ENCODE measurements around the gene TRIM34. TPM values are rescaled to one million over a fixed set of nuclear protein-coding genes. Genes with fewer than 3 reads are reported as not detected.

Gene TRIM34
- total RNA-seq, 1 donor from 2014 or later = 1.1 TPM

DNA sequence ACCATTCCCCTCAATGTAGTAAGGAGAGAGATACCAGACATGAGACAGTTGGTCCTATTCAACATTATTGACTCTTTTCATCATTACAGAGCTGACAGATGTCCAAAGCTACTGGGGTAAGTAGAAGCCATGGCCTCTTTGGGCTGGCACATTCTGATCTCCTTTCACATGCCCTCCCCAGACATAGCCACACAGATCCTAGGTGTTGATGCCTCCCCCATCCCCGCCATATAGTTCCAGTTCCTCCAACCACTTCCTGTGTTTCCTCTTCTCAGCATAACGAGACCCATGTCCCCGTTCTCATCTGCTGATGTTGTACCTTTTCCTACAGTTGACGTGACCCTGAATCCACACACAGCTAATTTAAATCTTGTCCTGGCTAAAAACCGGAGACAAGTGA is 14.4 kb upstream of the TRIM34 start:
- H3K27me3 Mint-ChIP-seq (ENCODE audit: low read depth) = no peaks in the 10 kb centered on the region
- no peak overlapping the region for H3K4me3 Mint-ChIP-seq
- peaks cover 21% of the 10 kb centered on the region for H3K36me3 Mint-ChIP-seq (ENCODE audit: low read depth)

DNA sequence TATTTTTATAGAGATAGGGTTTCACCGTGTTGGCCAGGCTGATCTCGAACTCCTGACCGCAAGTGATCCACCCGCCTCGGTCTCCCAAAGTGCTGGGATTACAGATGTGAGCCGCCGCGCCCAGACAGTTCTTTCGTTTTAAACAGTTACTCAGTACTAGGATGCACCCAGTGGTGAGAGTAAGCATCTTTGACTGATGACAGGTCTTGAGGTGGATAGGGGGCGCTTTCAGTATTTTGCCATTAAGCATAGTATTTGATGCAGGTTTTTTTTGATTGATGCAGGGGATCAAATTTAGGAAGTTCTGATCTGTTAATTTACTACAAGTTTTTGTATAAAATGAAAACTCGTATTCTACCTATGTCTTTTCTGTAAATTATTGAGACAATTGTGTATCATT is 13.2 kb upstream of the TRIM34 start:
- H3K27ac Mint-ChIP-seq (ENCODE audit: unreplicated experiment) = no peak overlapping the region
- no peaks in the 10 kb centered on the region for H3K27me3 Mint-ChIP-seq (ENCODE audit: low read depth)
- H3K4me3 Mint-ChIP-seq = no peak overlapping the region
- peaks cover 16% of the 10 kb centered on the region for H3K36me3 Mint-ChIP-seq (ENCODE audit: low read depth)
- no peak for DNase-seq (ENCODE audit: low read depth, low spot score)
- no peaks in the 10 kb centered on the region for H3K9me3 Mint-ChIP-seq
- TF ChIP-seq CTCF (conservative IDR thresholded peaks at IDR 0.05) = no peak
- no peaks in the 10 kb centered on the region for H3K4me1 Mint-ChIP-seq

More for the DNA sequence above, 14.4 kb upstream of the TRIM34 start:
- no peak for DNase-seq (ENCODE audit: low read depth, low spot score)
- no peak for TF ChIP-seq CTCF (conservative IDR thresholded peaks at IDR 0.05)
- Mint-ChIP-seq H3K4me1 (no peaks in the 10 kb centered on the region), H3K9me3 (no peaks in the 10 kb centered on the region), H3K27ac (ENCODE audit: unreplicated experiment) (no peak overlapping the region)

DNA sequence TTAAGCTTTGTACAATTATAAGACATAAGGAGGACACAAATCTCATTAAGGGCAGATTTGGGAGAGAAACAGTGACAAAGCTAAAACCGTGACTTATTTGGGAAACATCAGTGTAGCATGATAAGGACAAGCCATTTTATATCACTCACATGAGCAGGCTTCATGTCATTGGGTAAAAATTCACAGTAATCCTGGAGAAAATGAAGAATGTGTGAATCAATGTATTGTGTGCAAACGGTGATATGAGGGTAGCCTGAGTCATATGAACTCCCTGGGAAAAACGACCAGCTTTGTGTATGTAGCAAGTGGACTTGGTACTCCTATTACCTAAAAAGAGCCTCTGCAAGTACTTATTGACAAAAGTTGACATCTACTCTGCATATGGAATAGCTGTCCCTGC is 6.0 kb upstream of the TRIM34 start:
- H3K9me3 Mint-ChIP-seq = no peaks in the 10 kb centered on the region
- TF ChIP-seq CTCF (conservative IDR thresholded peaks at IDR 0.05) = no peak
- H3K27me3 Mint-ChIP-seq (ENCODE audit: low read depth) = no peaks in the 10 kb centered on the region
- no peak for DNase-seq (ENCODE audit: low read depth, low spot score)
- H3K36me3 Mint-ChIP-seq (ENCODE audit: low read depth) = no peaks in the 10 kb centered on the region
- no peak overlapping the region for H3K4me3 Mint-ChIP-seq
- peaks cover under 1% of the 10 kb centered on the region for H3K4me1 Mint-ChIP-seq
- no peak overlapping the region for H3K27ac Mint-ChIP-seq (ENCODE audit: unreplicated experiment)

DNA sequence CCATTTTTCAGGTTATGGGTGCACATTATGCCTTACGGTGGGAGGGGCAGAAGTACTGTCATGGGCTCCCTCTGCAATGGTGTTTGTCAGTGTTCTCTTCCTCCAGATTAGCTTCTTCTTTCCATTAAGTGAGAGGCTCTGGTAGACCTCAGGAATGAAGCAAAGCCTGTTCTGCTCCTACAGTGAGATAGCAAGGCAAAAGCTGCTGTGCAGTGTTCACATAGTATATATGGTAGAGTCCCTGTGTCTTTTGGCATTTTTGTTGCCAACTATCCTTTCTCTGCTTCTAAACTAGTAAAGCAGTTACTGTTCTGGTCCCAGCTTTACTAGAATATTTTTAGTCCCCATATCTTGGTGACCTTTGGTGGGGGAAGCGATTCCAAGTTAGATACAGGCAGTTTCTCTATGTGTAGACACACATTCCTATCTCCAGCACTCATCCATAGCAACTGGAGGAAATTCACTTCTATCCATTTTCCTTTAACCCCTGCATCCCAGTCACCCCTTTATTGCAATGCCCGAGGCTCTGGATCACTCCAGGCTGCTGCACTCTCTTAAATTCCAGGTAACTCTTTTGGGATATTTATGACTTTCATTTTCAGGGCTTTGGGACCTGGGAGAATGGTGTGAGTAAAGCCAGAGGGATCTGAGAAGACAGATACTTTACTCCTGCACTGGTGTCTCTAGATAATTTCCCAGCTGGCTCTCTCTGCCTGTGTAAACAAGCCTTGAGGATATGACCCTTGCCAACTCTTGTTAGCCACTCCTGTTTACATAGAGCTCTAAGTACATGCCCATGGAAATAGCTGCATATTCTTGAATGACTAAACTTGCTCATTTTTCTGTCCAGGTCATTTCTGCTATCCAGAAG is 3.9 kb upstream of the TRIM34 start:
- no peak for TF ChIP-seq CTCF (conservative IDR thresholded peaks at IDR 0.05)
- H3K4me1 Mint-ChIP-seq = peaks cover 20% of the 10 kb centered on the region
- no peak overlapping the region for H3K27ac Mint-ChIP-seq (ENCODE audit: unreplicated experiment)
- H3K36me3 Mint-ChIP-seq (ENCODE audit: low read depth) = no peaks in the 10 kb centered on the region
- no peak overlapping the region for H3K4me3 Mint-ChIP-seq
- H3K9me3 Mint-ChIP-seq = no peaks in the 10 kb centered on the region
- DNase-seq (ENCODE audit: low read depth, low spot score) = no peak
- H3K27me3 Mint-ChIP-seq (ENCODE audit: low read depth) = no peaks in the 10 kb centered on the region

DNA sequence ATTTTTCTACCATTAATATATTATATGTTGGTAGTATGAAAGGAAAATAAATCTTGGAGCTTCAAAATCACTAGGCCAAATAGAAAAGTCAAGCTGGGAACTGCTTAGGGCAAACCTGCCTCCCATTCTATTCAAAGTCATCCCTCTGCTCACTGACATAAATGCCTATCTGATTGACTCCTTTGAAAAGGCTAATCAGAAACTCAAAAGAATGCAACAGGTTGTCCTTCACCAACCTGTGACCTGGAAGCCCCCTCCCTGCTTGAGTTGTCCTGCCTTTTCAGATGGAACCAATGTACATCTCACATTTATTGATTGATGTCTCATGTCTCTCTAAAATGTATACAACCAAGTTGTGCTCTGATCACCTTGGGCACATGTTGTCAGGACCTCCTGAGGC is 3.2 kb upstream of the TRIM34 start:
- no peaks in the 10 kb centered on the region for H3K27me3 Mint-ChIP-seq (ENCODE audit: low read depth)
- no peak for DNase-seq (ENCODE audit: low read depth, low spot score)
- TF ChIP-seq CTCF (conservative IDR thresholded peaks at IDR 0.05) = no peak
- no peaks in the 10 kb centered on the region for H3K36me3 Mint-ChIP-seq (ENCODE audit: low read depth)
- H3K4me1 Mint-ChIP-seq = peaks cover 25% of the 10 kb centered on the region
- H3K9me3 Mint-ChIP-seq = peaks cover 2% of the 10 kb centered on the region
- H3K4me3 Mint-ChIP-seq = no peak overlapping the region
- H3K27ac Mint-ChIP-seq (ENCODE audit: unreplicated experiment) = no peak overlapping the region

Measured in neural crest cell (in vitro differentiated cells).